Uterus (tissue), 4 donors: ENCODE results near the gene ZSCAN30. TPM values are rescaled to one million over a fixed set of nuclear protein-coding genes. Genes with fewer than 3 reads are reported as not detected.

Experiments used
- DNase-seq, 2 donors: peaks; one replicate each; pipeline ENCODE4 v3.0.0-alpha.2; 2019 to 2020
- H3K27ac ChIP-seq, 2 donors: fragments of 200-600 bp; sonication (generic); 1 replicate in 1 of 2; 2 replicates in 1 of 2; pipeline ENCODE4 v1.5.1; 2016 to 2018
- H3K27me3 ChIP-seq, 2 donors: fragments of 200-600 bp; sonication (generic); one replicate each; pipeline ENCODE4 v1.5.1; 2018 to 2019; ENCODE audit warnings: control low read depth in 1 of 2
- H3K36me3 ChIP-seq, 2 donors: fragments of 200-600 bp; sonication (generic); one replicate each; pipeline ENCODE4 v1.5.1; 2019; ENCODE audit warnings: control low read depth in 1 of 2
- H3K4me1 ChIP-seq, 2 donors: fragments of 200-600 bp; sonication (generic); one replicate each; pipeline ENCODE4 v1.5.1; 2018 to 2019; ENCODE audit warnings: control low read depth in 1 of 2
- H3K4me3 ChIP-seq, 2 donors: fragments of 200-600 bp; sonication (generic); 1 replicate in 1 of 2; 2 replicates in 1 of 2; pipeline ENCODE4 v1.5.1; 2018 to 2019; ENCODE audit warnings: mild to moderate bottlenecking in 1 of 2
- H3K9me3 ChIP-seq, 2 donors: fragments of 200-600 bp; sonication (generic); one replicate each; pipeline ENCODE4 v1.5.1; 2019; ENCODE audit warnings: control low read depth in 1 of 2
- CTCF ChIP-seq, 4 experiments: fragments of 200-600 bp in 2 of 4; fragments of 450-650 bp in 2 of 4; sonication (generic) in 2 of 4; IDR thresholded peaks; one replicate each; pipeline ENCODE4 v1.5.1; 2016 to 2019; ENCODE audit warnings: antibody characterized with exemption in 4 of 4, mild to moderate bottlenecking in 2 of 4, moderate library complexity in 1 of 4
- POLR2A ChIP-seq, 2 donors: fragments of 450-650 bp; IDR thresholded peaks; one replicate each; pipeline ENCODE4 v1.6.1; 2016; ENCODE audit warnings: antibody characterized with exemption in 2 of 2, mild to moderate bottlenecking in 1 of 2, moderate library complexity in 1 of 2
- intact Hi-C: fragments of 100-400 bp; cut with DNase I; formaldehyde crosslinking; loops from one replicate; pipeline ENCODE4 v1.15.1; 2023; ENCODE audit warnings: low total_unique reads
- total RNA-seq, 4 donors: library from RNA; depleted of rRNA in 3 of 4; stranded (reverse); fragments of >200 nt in 3 of 4; gene quantifications; one replicate each; pipeline versions ENCODE4 v1.1.0 to v1.2.4, GENCODE V29; 2014 to 2023
- donor health status: DM: yes; HTN: yes; CAD: no.

ZSCAN30 gene
- total RNA-seq, 4 donors from 2014 or later = 5.0 to 40.3 (median 17.8) TPM

- Histone ChIP-seq H3K9me3 (no peaks in the 10 kb centered on the region), H3K4me1 (no peaks in the 10 kb centered on the region), H3K27ac (no peak overlapping the region), H3K36me3 (no peaks in the 10 kb centered on the region), H3K4me3 (no peak overlapping the region), H3K27me3 (no peaks in the 10 kb centered on the region)
- intact Hi-C loops = no loop called here
- TF ChIP-seq POLR2A (IDR thresholded peaks at IDR 0.05) (no peak), CTCF (IDR thresholded peaks at IDR 0.05) (no peak)
- DNase-seq = no peak
Measured at GRCh38 chr18:35331367-35332087, 41.5 kb upstream of the ZSCAN30 start.

- Histone ChIP-seq H3K9me3 (no peaks in the 10 kb centered on the region), H3K36me3 (no peaks in the 10 kb centered on the region), H3K4me1 (no peaks in the 10 kb centered on the region), H3K27ac (no peak overlapping the region), H3K4me3 (no peak overlapping the region), H3K27me3 (no peaks in the 10 kb centered on the region)
- TF ChIP-seq CTCF (IDR thresholded peaks at IDR 0.05) (no peak), POLR2A (IDR thresholded peaks at IDR 0.05) (no peak)
- no peak for DNase-seq
- intact Hi-C loops = no loop called here
Measured at GRCh38 chr18:35328868-35329267, 38.8 kb upstream of the ZSCAN30 start.

- no peaks in the 10 kb centered on the region for H3K36me3 ChIP-seq
- intact Hi-C loops = no loop called here
- no peaks in the 10 kb centered on the region for H3K4me1 ChIP-seq
- H3K27ac ChIP-seq = no peak overlapping the region
- TF ChIP-seq CTCF (IDR thresholded peaks at IDR 0.05) = no peak
- H3K27me3 ChIP-seq = no peaks in the 10 kb centered on the region
- DNase-seq = no peak
- H3K9me3 ChIP-seq = no peaks in the 10 kb centered on the region
- no peak overlapping the region for H3K4me3 ChIP-seq
Measured at GRCh38 chr18:35326695-35327387, 36.8 kb upstream of the ZSCAN30 start.

- intact Hi-C loops = no loop called here
Measured at GRCh38 chr18:35324926-35325655, 35.1 kb upstream of the ZSCAN30 start.

More at GRCh38 chr18:35324926-35325655, 35.1 kb upstream of the ZSCAN30 start:
- H3K4me3 ChIP-seq = no peak overlapping the region
- no peaks in the 10 kb centered on the region for H3K9me3 ChIP-seq
- no peaks in the 10 kb centered on the region for H3K27me3 ChIP-seq
- TF ChIP-seq CTCF (IDR thresholded peaks at IDR 0.05) (no peak), POLR2A (IDR thresholded peaks at IDR 0.05) (no peak)
- H3K36me3 ChIP-seq = no peaks in the 10 kb centered on the region
- H3K4me1 ChIP-seq = no peaks in the 10 kb centered on the region
- no peak for DNase-seq
- H3K27ac ChIP-seq = no peak overlapping the region
